Aorta (tissue), 5 donors: Measurements from ENCODE around the gene AIRE. TPM values are rescaled to one million over a fixed set of nuclear protein-coding genes. Genes with fewer than 3 reads are reported as not detected.

ENCODE experiments used
- ATAC-seq: fragments of 200-7000 bp; cut with Tn5 transposase; one replicate; pipeline ENCODE4 v1.9.1; 2022; ENCODE audit warnings: moderate library complexity; ENCODE audit not compliant: low FRiP score
- DNase-seq, 2 donors: peaks; one replicate each; pipeline ENCODE4 v3.0.0-alpha.2; 2020
- H3K27ac ChIP-seq, 2 donors: one replicate each; pipeline ENCODE4 v1.5.1; 2013; ENCODE audit warnings: low read length in 2 of 2, mild to moderate bottlenecking in 2 of 2, moderate library complexity in 2 of 2, control low read depth in 1 of 2, inconsistent platforms in 1 of 2, low read depth in 1 of 2
- H3K27me3 ChIP-seq, 2 donors: one replicate each; pipeline ENCODE4 v1.6.1; 2013; ENCODE audit warnings: control low read depth in 1 of 2, low read length in 1 of 2, mild to moderate bottlenecking in 1 of 2, moderate library complexity in 1 of 2; ENCODE audit not compliant: insufficient read depth in 2 of 2, control insufficient read depth in 1 of 2
- H3K36me3 ChIP-seq, 2 donors: one replicate each; pipeline ENCODE4 v1.6.1; 2013; ENCODE audit warnings: control low read depth in 1 of 2, low read length in 1 of 2, mild to moderate bottlenecking in 1 of 2; ENCODE audit not compliant: insufficient read depth in 2 of 2, control insufficient read depth in 1 of 2
- H3K4me1 ChIP-seq, 2 donors: one replicate each; pipeline ENCODE4 v1.6.1; 2013; ENCODE audit warnings: low read length in 2 of 2, control low read depth in 1 of 2, mild to moderate bottlenecking in 1 of 2, moderate library complexity in 1 of 2; ENCODE audit not compliant: insufficient read depth in 2 of 2, control insufficient read depth in 1 of 2
- H3K4me3 ChIP-seq, 2 donors: one replicate each; pipeline ENCODE4 v1.5.1; 2013; ENCODE audit warnings: low read length in 2 of 2, control low read depth in 1 of 2, mild to moderate bottlenecking in 1 of 2
- H3K9me3 ChIP-seq: one replicate; pipeline ENCODE4 v1.6.1; 2013; ENCODE audit warnings: mild to moderate bottlenecking, low read length; ENCODE audit not compliant: control insufficient read depth
- WGBS, 2 donors: extraction: QIAGEN DNeasy Blood & Tissue Kit; methylation state at CpG; one replicate each; pipeline ENCODE4 v1.1.7; 2013; 5-methylcytosine and 5-hydroxymethylcytosine counted together
- intact Hi-C, 2 donors: fragments of 100-400 bp; cut with DNase I; formaldehyde crosslinking; loops; one replicate each; pipeline versions ENCODE4 v1.14.2 to v1.15.0; 2022
- polyA plus RNA-seq, 2 donors: library from polyadenylated mRNA; stranded (reverse); fragments of 200-250 nt; gene quantifications; one replicate each; pipeline ENCODE4 v1.2.3, GENCODE V29; 2013
- total RNA-seq, 2 donors: library from RNA; stranded (reverse); fragmentation: NEBNext Ultra II Directional; extraction: Animal tissue kit (Norgen Biotek cat#: 25700); gene quantifications; one replicate each; pipeline ENCODE4 v1.2.1, GENCODE V29; 2021
- donor health status: healthy with polysubstance abuse.
- donor health status: Bipolar disorder and iron deficiency.
- donor health status: DM: no; HTN: no; CAD: no.
- donor health status: DM: no; HTN: no; CAD: no.
- donor health status: DM: yes; HTN: yes; CAD: no.

Gene AIRE
- total and polyA plus RNA-seq, 4 donors = 0.19 TPM; not detected in 3

- intact Hi-C loops = loop anchor here (5.0 to 10.0 kb wide), 2 partner anchors 32 to 490 kb away; partner anchors contain the start of gene CFAP410 (in 1 of the 2)
- no peaks in the 10 kb centered on the region for H3K9me3 ChIP-seq
- H3K4me3 ChIP-seq = no peak overlapping the region
- no peak for ATAC-seq
- no peak overlapping the region for H3K27ac ChIP-seq
- DNase-seq = peak in 1 of 2 donors; percentile 82
- no peaks in the 10 kb centered on the region for H3K4me1 ChIP-seq
- WGBS, 2 donors = 17 to 32% methylated on average over 8 of the region's 8 CpGs
- no peaks in the 10 kb centered on the region for H3K36me3 ChIP-seq
- H3K27me3 ChIP-seq = no peaks in the 10 kb centered on the region
Measured at GRCh38 chr21:44304877-44305293, 19.2 kb downstream of the AIRE start.

DNA sequence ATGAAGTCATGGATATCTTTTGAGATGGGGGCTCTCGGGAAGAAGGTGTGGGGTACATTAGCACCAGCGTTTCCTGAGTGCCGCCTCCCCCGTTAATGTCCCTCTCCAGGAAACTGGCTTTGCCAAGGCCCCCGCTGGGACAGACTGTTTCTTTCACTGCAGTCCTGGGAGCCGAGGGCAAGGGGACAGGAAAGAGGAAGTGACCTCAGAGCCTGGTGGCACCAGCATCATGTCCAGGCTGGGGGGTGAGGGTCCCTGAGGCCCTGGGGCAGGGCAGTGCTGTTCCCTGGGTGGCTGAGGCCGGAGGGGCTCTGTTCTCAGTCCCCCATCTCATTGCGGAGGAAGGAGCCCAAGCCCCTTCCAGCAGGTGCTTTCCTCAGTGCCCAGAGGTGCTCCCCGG lies 20.0 kb downstream of the AIRE start:
- ATAC-seq (no peak), DNase-seq (no peak)
- intact Hi-C loops = loop anchor here in 1 of 2 donors (10.0 kb wide), 1 partner anchor 489 kb away; no protein-coding TSS in a partner anchor
- Histone ChIP-seq H3K4me3 (no peak overlapping the region), H3K9me3 (no peaks in the 10 kb centered on the region), H3K27ac (no peak overlapping the region), H3K36me3 (no peaks in the 10 kb centered on the region), H3K27me3 (no peaks in the 10 kb centered on the region), H3K4me1 (no peaks in the 10 kb centered on the region)
- WGBS, 2 donors = 77 to 79% methylated on average over 9 of the region's 9 CpGs

DNA sequence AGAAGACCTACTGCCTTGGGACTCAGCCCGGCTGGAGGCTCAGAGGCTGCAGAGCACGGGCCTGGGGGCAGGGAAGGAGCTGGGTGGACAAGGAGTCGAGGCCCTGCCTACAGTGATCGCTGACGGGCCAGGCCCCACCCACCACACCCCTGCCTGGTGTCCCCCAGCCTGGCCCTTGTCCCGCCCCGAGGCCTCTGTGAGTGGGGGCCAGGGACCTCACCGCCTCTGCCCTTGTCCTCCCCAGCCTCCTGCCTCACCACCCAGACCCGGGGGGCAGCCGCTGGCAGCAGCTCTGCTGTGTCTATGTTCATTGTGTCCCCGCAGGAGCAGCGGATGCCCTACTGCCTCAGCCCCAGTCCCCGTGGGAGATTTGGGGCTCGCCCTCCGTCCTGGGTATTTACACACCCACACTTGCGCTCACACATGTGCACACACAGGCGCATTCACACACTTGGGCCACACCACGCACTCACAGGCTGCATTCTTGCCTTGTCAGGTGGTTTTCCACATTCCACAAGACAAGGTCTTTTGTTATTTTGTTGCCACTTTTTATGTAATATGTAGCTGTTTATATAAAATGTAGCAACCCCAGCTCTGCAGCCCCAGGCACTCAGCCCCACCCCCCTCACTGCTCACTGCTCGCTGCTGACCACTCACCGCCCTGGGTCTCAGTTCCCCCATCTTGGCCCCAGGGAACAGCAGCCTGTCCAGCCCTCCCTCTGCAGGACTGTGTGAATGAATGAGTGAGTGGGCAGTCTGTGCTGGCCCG lies 21.4 kb downstream of the AIRE start:
- intact Hi-C loops = loop anchor here in 1 of 2 donors (10.0 kb wide), 1 partner anchor 488 kb away; no protein-coding TSS in a partner anchor
- Histone ChIP-seq H3K27ac (no peak overlapping the region), H3K4me3 (no peak overlapping the region)

GRCh38 chr21:44310628-44311507 lies 25.2 kb downstream of the AIRE start:
- ATAC-seq = no peak
- no peak for DNase-seq
- no peaks in the 10 kb centered on the region for H3K9me3 ChIP-seq
- 90% methylated on average over 28 of the region's 28 CpGs for WGBS, 2 donors
- intact Hi-C loops = no loop called here
- no peaks in the 10 kb centered on the region for H3K27me3 ChIP-seq
- H3K27ac ChIP-seq = no peak overlapping the region
- no peak overlapping the region for H3K4me3 ChIP-seq
- no peaks in the 10 kb centered on the region for H3K4me1 ChIP-seq
- peaks cover 0 to 6% of the 10 kb centered on the region in 2 donors for H3K36me3 ChIP-seq

More for the DNA sequence above, 21.4 kb downstream of the AIRE start:
- ATAC-seq = no peak
- 84% methylated on average over 21 of the region's 21 CpGs for WGBS, 2 donors
- Histone ChIP-seq H3K4me1 (no peaks in the 10 kb centered on the region), H3K9me3 (no peaks in the 10 kb centered on the region), H3K27me3 (no peaks in the 10 kb centered on the region), H3K36me3 (peaks cover 0 to 3% of the 10 kb centered on the region in 2 donors)
- DNase-seq = no peak

- WGBS, 2 donors = 91% methylated on average over 19 to 22 of the region's 22 CpGs
- Histone ChIP-seq H3K27me3 (no peaks in the 10 kb centered on the region), H3K27ac (no peak overlapping the region), H3K9me3 (no peaks in the 10 kb centered on the region), H3K36me3 (peaks cover 0 to 6% of the 10 kb centered on the region in 2 donors), H3K4me3 (no peak overlapping the region), H3K4me1 (no peaks in the 10 kb centered on the region)
- ATAC-seq (no peak), DNase-seq (no peak)
- intact Hi-C loops = no loop called here
Measured at GRCh38 chr21:44312089-44312488, 26.4 kb downstream of the AIRE start.

DNA sequence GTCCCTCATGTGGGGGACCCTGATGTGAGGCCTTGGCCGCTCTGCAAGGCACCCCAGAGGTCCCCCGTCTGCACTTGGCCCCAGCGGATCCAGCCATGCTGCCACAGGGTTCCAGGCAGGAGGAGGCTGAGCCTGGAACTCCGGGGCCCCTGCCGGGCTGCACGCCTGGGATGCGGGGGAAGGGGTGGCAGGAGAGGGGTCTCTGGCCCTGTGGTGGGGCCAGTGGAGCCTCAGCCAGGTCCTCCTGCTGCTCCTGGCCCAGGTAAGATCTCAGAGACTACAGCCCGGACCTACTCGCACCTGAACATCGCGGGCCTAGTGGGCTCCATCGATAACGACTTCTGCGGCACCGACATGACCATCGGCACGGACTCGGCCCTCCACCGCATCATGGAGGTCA lies 27.0 kb downstream of the AIRE start:
- DNase-seq (no peak), ATAC-seq (no peak)
- intact Hi-C loops = no loop called here
- 93% methylated on average over 15 to 19 of the region's 19 CpGs for WGBS, 2 donors
- Histone ChIP-seq H3K27me3 (no peaks in the 10 kb centered on the region), H3K4me3 (no peak overlapping the region), H3K36me3 (peaks cover 0 to 6% of the 10 kb centered on the region in 2 donors), H3K27ac (no peak overlapping the region), H3K4me1 (no peaks in the 10 kb centered on the region), H3K9me3 (no peaks in the 10 kb centered on the region)

GRCh38 chr21:44313451-44313850 lies 27.8 kb downstream of the AIRE start:
- H3K27ac ChIP-seq = no peak overlapping the region

DNA sequence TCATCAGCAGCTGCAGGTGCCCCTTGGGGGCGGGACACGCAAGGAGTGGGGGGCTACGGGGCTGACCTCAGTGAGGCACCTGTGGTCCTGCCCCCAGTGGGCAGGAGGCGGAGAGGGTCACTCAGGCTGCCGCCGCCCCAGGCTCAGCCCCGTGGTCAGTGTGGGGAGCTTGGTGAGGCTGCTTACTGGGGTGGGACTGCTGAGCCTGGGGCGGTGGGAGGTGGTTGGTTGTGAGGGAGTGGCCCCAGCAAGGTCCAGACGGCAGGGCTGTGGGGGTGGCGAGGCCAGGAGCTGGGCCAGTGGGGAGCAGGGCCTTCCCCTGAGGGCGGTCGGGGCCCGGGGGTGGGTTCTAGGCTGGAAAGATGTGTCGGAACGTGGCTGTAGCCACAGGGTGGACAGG lies 28.5 kb downstream of the AIRE start:
- H3K9me3 ChIP-seq = no peaks in the 10 kb centered on the region
- no peaks in the 10 kb centered on the region for H3K27me3 ChIP-seq
- no peak overlapping the region for H3K4me3 ChIP-seq
- no peaks in the 10 kb centered on the region for H3K4me1 ChIP-seq
- H3K36me3 ChIP-seq = peaks cover 0 to 6% of the 10 kb centered on the region in 2 donors
- 86 to 90% methylated on average over 15 of the region's 15 CpGs for WGBS, 2 donors
- no peak for ATAC-seq
- intact Hi-C loops = no loop called here
- no peak overlapping the region for H3K27ac ChIP-seq
- no peak for DNase-seq

More at GRCh38 chr21:44313451-44313850, 27.8 kb downstream of the AIRE start:
- H3K9me3 ChIP-seq = no peaks in the 10 kb centered on the region
- ATAC-seq (no peak), DNase-seq (no peak)
- intact Hi-C loops = no loop called here
- H3K4me3 ChIP-seq = no peak overlapping the region
- WGBS, 2 donors = 88% methylated on average over 12 to 13 of the region's 13 CpGs
- no peaks in the 10 kb centered on the region for H3K4me1 ChIP-seq
- no peaks in the 10 kb centered on the region for H3K27me3 ChIP-seq
- peaks cover 0 to 6% of the 10 kb centered on the region in 2 donors for H3K36me3 ChIP-seq
